Measurements from ENCODE around the gene ASAP2. TPM values are rescaled to one million over a fixed set of nuclear protein-coding genes. Genes with fewer than 3 reads are reported as not detected.

ASAP2 gene
- total RNA-seq: not detected

DNA sequence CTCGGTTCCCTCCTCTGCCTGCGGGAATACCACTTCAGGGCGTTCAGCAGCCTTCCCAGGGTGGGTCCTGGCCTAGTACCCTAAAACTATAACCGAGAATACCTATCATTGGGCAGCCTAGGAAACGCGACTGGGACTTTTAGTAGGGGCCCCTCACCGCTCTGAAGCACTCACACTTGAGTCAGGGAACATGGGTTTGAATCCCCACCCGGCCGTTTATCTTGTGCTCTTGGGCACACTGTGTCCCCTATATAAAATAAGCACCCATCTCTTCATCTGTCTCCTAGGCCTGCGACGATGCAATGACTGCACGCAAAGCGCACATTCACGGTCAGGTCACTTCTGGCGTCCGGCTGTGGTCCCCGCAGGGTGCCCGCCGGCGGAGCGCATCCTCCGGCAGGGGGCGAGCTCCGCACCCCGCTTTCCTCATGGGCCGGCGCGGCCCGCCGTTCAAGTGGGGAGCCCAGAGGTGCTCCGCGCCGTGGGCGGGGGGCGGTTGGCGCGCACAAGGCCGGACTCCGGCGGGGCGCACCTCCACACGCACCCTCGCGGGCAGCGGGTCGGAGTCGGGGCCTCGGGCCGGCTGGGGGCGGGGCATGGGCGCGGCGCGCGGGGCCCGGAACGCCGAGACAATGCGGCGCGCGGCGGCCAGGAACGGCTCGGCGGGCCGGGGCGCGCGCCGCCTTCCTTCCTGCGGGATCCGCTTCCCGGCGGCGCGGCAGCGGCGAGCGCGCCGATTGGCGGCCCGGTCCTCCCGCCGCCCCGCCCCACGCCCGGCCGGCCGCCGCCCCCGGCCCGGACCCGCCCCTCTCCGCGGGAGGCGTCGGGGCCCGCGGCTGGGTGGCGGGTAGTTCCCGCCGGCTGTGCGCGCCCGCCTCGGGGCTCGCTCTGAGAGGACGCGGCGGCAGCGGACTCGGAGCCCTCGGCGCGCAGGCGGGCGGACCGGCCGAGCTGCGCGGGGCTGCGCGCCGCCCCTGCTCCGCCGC lies at the start of gene ASAP2:
ASAP2 (plus strand) TSS at position 850 of the 986 bp plus-strand sequence. CDS start 293 bp downstream, outside the sequence.
- peak; percentile 49 for DNase-seq
- ATAC-seq: peak; percentile 74
- Mint-ChIP-seq H3K36me3 (ENCODE audit: low read depth) (no peaks in the 10 kb centered on the region), H3K27ac (no peak within 1 kb of the TSS), H3K27me3 (ENCODE audit: low read depth) (peaks cover 51% of the 10 kb centered on the region), H3K9me3 (ENCODE audit: insufficient read depth) (no peaks in the 10 kb centered on the region), H3K4me1 (ENCODE audit: low read depth) (peaks cover 6% of the 10 kb centered on the region), H3K4me3 (peak within 1 kb of the TSS; percentile 58)
- ChIA-PET POLR2A (no interaction called here), CTCF (interaction anchor here (1.2 to 2.3 kb wide), 2 partner anchors 13 to 65 kb away, joined by 4 to 9 read pairs; no protein-coding TSS in a partner anchor)

- Mint-ChIP-seq H3K4me3 (no peak overlapping the region), H3K4me1 (ENCODE audit: low read depth) (no peaks in the 10 kb centered on the region), H3K27ac (no peak overlapping the region), H3K27me3 (ENCODE audit: low read depth) (peaks cover 4% of the 10 kb centered on the region), H3K36me3 (ENCODE audit: low read depth) (no peaks in the 10 kb centered on the region), H3K9me3 (ENCODE audit: insufficient read depth) (no peaks in the 10 kb centered on the region)
- DNase-seq: no peak
- ATAC-seq: no peak
- ChIA-PET CTCF (no interaction called here), POLR2A (no interaction called here)
These were observed 47.5 kb upstream of the ASAP2 start for GRCh38 chr2:9158786-9159779.

DNA sequence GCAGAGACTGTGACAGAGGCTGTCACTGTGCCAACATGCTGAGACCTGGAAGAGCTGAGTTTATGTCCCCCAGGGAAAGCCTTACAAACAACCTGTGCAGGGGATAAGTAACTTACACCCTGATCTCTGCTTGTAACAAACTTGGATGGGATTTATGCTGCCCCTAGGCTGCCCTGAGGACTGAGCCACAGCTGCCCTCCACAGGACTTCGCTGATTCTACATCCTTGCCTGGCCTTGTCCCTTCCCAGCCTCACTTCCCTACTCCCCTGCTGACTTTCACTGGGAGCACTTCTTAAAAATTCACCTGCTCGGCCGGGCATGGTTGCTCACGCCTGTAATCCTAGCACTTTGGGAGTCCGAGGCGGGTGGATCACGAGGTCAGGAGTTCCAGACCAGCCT lies 45.9 kb upstream of the ASAP2 start:
- Mint-ChIP-seq H3K27ac (no peak overlapping the region), H3K36me3 (ENCODE audit: low read depth) (no peaks in the 10 kb centered on the region), H3K4me1 (ENCODE audit: low read depth) (no peaks in the 10 kb centered on the region), H3K4me3 (no peak overlapping the region), H3K9me3 (ENCODE audit: insufficient read depth) (no peaks in the 10 kb centered on the region), H3K27me3 (ENCODE audit: low read depth) (peaks cover 4% of the 10 kb centered on the region)
- ChIA-PET POLR2A (no interaction called here), CTCF (no interaction called here)
- no peak for DNase-seq
- no peak for ATAC-seq

DNA sequence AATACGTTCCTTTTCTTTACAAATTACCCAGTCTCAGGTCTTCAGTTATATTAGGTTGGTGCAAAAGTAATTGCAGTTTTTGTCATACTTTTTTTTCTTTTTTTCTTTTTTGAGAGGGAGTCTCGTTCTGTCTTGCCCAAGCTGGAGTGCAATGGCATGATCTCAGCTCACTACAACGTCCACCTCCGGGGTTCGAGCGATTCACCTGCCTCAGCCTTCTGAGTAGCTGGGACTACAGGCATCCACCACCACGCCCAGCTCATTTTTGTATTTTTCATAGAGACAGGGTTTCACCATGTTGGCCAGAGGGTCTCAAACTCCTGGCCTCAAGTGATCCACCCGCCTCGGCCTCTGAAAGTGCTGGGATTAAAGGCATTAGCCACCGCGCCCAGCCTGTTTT lies 43.8 kb upstream of the ASAP2 start:
- Mint-ChIP-seq H3K9me3 (ENCODE audit: insufficient read depth) (no peaks in the 10 kb centered on the region), H3K36me3 (ENCODE audit: low read depth) (no peaks in the 10 kb centered on the region), H3K27ac (no peak overlapping the region), H3K4me3 (no peak overlapping the region), H3K27me3 (ENCODE audit: low read depth) (no peaks in the 10 kb centered on the region), H3K4me1 (ENCODE audit: low read depth) (no peaks in the 10 kb centered on the region)
- DNase-seq: no peak
- ChIA-PET CTCF (no interaction called here), POLR2A (no interaction called here)
- no peak for ATAC-seq

DNA sequence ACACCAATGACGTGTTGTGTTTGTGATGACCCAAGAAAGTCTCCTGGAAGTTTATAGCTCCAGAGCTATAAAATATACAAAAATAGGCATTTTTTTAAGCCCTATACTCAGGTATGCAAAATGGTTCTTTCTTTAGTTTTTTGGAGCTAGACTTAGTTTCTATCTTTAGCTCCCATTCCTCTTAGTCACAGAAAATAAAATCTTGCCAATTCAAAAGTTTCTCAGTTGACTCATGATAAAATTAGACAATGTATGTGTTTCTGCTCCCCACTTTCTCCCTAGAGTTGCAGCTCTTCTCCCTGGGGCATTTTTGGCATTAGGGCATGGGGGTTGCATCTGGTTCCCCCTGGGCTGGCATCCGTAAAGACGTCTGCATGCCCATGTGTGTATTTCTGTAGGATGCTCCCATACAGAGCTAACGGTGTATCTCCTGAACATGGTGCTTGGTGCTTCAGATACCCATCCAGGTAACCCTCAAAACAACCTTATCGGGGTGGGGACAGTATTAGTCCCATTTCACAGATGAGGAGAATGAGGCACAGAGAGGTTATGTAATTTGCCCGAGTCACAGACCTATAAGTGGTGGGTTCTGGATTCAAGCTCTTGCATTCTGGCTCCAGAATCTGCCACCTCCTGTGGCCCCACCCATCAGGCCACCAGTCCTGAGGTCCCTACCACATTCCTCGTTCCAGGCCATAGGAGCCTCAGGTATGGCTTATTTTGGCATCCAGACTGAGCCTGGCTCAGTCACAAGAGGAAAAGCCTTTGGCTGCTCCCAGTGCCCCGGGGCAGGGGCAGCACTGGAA lies 43.1 kb upstream of the ASAP2 start:
- POLR2A ChIA-PET: no interaction called here
- Mint-ChIP-seq H3K4me3 (no peak overlapping the region), H3K27ac (no peak overlapping the region)

DNA sequence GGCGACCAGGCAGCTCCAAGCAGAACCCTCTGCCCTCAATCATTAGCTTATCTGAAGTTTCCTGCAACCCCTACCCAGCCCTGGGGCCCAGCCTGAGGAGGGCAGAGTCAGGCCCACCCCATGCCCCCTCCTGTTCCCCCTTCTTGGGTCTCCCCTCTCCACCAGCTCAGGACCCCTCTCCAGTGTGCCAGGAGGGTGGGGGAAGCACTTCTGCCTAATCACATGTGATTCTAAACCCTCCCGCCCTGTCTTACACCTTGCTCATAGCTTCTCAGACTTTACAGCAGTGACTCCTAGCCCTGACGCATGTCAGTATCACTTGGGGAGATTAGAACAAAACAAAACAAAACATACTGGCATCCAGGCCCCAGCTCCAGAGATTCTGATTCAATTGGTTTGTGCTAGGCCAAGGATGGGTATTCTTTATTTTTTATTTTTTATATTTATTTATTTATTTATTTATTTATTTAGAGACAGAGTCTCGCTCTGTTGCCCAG lies 42.5 kb upstream of the ASAP2 start:
- Mint-ChIP-seq H3K9me3 (ENCODE audit: insufficient read depth) (no peaks in the 10 kb centered on the region), H3K27ac (no peak overlapping the region), H3K4me1 (ENCODE audit: low read depth) (no peaks in the 10 kb centered on the region), H3K4me3 (no peak overlapping the region), H3K36me3 (ENCODE audit: low read depth) (no peaks in the 10 kb centered on the region), H3K27me3 (ENCODE audit: low read depth) (no peaks in the 10 kb centered on the region)
- ATAC-seq (no peak), DNase-seq (no peak)
- ChIA-PET CTCF (no interaction called here), POLR2A (no interaction called here)

More for the DNA sequence above, 43.1 kb upstream of the ASAP2 start:
- no peaks in the 10 kb centered on the region for H3K36me3 Mint-ChIP-seq (ENCODE audit: low read depth)
- H3K4me1 Mint-ChIP-seq (ENCODE audit: low read depth): no peaks in the 10 kb centered on the region
- CTCF ChIA-PET: no interaction called here
- H3K27me3 Mint-ChIP-seq (ENCODE audit: low read depth): no peaks in the 10 kb centered on the region
- ATAC-seq: no peak
- DNase-seq: no peak
- no peaks in the 10 kb centered on the region for H3K9me3 Mint-ChIP-seq (ENCODE audit: insufficient read depth)

DNA sequence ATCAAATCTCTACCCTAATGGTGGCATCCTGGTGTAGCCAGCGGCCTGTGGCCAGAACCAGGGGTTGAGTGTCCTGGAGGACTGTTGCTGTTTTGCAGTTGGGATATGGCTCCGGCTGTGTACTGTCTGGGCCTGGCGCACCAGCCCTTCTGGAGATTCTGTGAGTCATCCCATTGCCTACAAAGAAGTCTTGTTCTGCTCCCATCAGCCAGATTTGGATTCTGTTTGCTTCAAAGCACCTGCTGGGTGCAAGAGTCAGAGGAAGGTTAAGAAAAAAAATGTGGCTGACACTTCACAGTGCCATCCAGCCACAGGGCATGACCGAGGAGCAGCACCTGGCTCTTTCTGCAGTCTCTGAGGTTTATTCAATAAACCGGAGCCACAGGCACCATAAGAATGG lies 41.0 kb upstream of the ASAP2 start:
- no peaks in the 10 kb centered on the region for H3K4me1 Mint-ChIP-seq (ENCODE audit: low read depth)
- no peaks in the 10 kb centered on the region for H3K36me3 Mint-ChIP-seq (ENCODE audit: low read depth)
- no peak overlapping the region for H3K4me3 Mint-ChIP-seq
- CTCF ChIA-PET: no interaction called here
- DNase-seq (no peak), ATAC-seq (no peak)
- H3K27me3 Mint-ChIP-seq (ENCODE audit: low read depth): no peaks in the 10 kb centered on the region
- no peaks in the 10 kb centered on the region for H3K9me3 Mint-ChIP-seq (ENCODE audit: insufficient read depth)
- POLR2A ChIA-PET: no interaction called here
- H3K27ac Mint-ChIP-seq: no peak overlapping the region

DNA sequence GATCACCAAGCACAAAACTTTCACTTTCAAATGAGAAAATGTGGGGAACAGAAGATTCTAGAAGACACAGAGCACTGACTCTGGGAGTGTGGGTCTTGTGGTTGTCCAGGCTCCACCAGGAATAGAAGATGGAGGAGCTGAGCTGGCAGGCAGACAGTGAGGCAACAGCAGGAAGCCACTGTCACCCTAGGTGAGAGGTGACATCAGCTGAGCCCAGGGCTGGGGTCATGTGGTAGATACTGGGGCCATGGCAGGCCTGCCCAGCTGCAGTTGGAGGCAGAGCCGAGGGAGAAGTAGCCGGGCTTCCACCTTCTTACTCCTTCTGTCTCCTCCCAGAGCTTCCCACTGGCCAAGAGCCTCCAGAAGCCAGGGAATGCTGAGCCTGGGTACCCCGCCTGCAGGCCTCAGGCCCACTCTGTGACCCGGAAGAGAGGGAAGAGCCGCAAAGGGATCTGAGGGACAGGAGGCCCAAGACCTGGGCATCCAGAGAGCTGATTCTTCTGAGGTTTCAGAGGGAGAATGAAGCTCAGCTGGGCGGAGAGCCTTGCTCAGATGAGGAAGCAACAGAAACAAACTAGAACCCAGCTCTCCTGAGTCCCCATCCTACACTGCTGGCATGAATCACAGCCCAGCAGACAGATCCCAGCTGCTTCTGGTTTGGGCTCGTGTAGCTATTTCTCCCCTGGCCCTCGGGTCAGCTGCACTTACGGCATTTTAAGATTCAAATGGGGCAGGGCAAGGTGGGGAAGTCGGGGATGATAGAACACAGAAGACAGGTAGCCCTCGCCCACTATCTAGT lies 39.8 kb upstream of the ASAP2 start:
- Mint-ChIP-seq H3K9me3 (ENCODE audit: insufficient read depth) (no peaks in the 10 kb centered on the region), H3K4me3 (no peak overlapping the region), H3K27ac (no peak overlapping the region), H3K4me1 (ENCODE audit: low read depth) (no peaks in the 10 kb centered on the region), H3K36me3 (ENCODE audit: low read depth) (no peaks in the 10 kb centered on the region), H3K27me3 (ENCODE audit: low read depth) (peaks cover 7% of the 10 kb centered on the region)
- DNase-seq (no peak), ATAC-seq (no peak)
- ChIA-PET POLR2A (interaction anchor here (0.7 kb wide), 1 partner anchor 1075 kb away, joined by 3 read pairs; no protein-coding TSS in a partner anchor), CTCF (interaction anchor here (0.6 to 1.0 kb wide), 2 partner anchors 23 to 1815 kb away, joined by 3 to 4 read pairs; no protein-coding TSS in a partner anchor)

- Mint-ChIP-seq H3K9me3 (ENCODE audit: insufficient read depth) (no peaks in the 10 kb centered on the region), H3K4me3 (no peak overlapping the region), H3K27me3 (ENCODE audit: low read depth) (peaks cover 8% of the 10 kb centered on the region), H3K27ac (no peak overlapping the region), H3K36me3 (ENCODE audit: low read depth) (no peaks in the 10 kb centered on the region), H3K4me1 (ENCODE audit: low read depth) (no peaks in the 10 kb centered on the region)
- CTCF ChIA-PET: interaction anchor here (0.6 to 1.0 kb wide), 2 partner anchors 24 to 1817 kb away, joined by 3 to 4 read pairs; no protein-coding TSS in a partner anchor
- ATAC-seq (no peak), DNase-seq (no peak)
- POLR2A ChIA-PET: no interaction called here
These were observed 38.6 kb upstream of the ASAP2 start for GRCh38 chr2:9167718-9168657.

- no peak overlapping the region for H3K4me3 Mint-ChIP-seq
- POLR2A ChIA-PET: no interaction called here
- no peak overlapping the region for H3K27ac Mint-ChIP-seq
- no peak for ATAC-seq
- no peaks in the 10 kb centered on the region for H3K9me3 Mint-ChIP-seq (ENCODE audit: insufficient read depth)
- no peak for DNase-seq
- H3K27me3 Mint-ChIP-seq (ENCODE audit: low read depth): peaks cover 8% of the 10 kb centered on the region
- H3K4me1 Mint-ChIP-seq (ENCODE audit: low read depth): no peaks in the 10 kb centered on the region
- no peaks in the 10 kb centered on the region for H3K36me3 Mint-ChIP-seq (ENCODE audit: low read depth)
- CTCF ChIA-PET: no interaction called here
These were observed 37.8 kb upstream of the ASAP2 start for GRCh38 chr2:9168821-9169221.

Data from activated CD8-positive, alpha-beta T cell treated with anti-CD3 and anti-CD28 coated beads, Interleukin-2, amount 10 ng/mL, durations not matched to agents 7 days and 5 days (primary cell).